ENCODE data around the gene RPL41.

- TF ChIP-seq EP300 (IDR thresholded peaks at IDR 0.05; ENCODE audit: borderline replicate concordance), result peak; percentile 38; the same call in 1 of the 2 replicates
- TF ChIP-seq, protein P1, sequence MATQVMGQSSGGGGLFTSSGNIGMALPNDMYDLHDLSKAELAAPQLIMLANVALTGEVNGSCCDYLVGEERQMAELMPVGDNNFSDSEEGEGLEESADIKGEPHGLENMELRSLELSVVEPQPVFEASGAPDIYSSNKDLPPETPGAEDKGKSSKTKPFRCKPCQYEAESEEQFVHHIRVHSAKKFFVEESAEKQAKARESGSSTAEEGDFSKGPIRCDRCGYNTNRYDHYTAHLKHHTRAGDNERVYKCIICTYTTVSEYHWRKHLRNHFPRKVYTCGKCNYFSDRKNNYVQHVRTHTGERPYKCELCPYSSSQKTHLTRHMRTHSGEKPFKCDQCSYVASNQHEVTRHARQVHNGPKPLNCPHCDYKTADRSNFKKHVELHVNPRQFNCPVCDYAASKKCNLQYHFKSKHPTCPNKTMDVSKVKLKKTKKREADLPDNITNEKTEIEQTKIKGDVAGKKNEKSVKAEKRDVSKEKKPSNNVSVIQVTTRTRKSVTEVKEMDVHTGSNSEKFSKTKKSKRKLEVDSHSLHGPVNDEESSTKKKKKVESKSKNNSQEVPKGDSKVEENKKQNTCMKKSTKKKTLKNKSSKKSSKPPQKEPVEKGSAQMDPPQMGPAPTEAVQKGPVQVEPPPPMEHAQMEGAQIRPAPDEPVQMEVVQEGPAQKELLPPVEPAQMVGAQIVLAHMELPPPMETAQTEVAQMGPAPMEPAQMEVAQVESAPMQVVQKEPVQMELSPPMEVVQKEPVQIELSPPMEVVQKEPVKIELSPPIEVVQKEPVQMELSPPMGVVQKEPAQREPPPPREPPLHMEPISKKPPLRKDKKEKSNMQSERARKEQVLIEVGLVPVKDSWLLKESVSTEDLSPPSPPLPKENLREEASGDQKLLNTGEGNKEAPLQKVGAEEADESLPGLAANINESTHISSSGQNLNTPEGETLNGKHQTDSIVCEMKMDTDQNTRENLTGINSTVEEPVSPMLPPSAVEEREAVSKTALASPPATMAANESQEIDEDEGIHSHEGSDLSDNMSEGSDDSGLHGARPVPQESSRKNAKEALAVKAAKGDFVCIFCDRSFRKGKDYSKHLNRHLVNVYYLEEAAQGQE (IDR thresholded peaks at IDR 0.05; ENCODE audit: low read depth), result no peak
- TF ChIP-seq YY1 (IDR thresholded peaks at IDR 0.05; ENCODE audit: low read depth), result peak; percentile 92
- TF ChIP-seq, protein P2, sequence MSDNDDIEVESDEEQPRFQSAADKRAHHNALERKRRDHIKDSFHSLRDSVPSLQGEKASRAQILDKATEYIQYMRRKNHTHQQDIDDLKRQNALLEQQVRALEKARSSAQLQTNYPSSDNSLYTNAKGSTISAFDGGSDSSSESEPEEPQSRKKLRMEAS (IDR thresholded peaks at IDR 0.05), result peak; percentile 52
- no peak; the same call in 1 of the 2 replicates for TF ChIP-seq CREB1 (IDR thresholded peaks at IDR 0.05; ENCODE audit: low read depth)
- TF ChIP-seq USF1 (IDR thresholded peaks at IDR 0.05), result peak; percentile 65
- no peak for TF ChIP-seq FOXM1 (IDR thresholded peaks at IDR 0.05; ENCODE audit: borderline replicate concordance, low read depth)
- TF ChIP-seq CEBPB (IDR thresholded peaks at IDR 0.05), result no peak; the same call in 1 of the 2 replicates
- no peak for TF ChIP-seq NFIC (IDR thresholded peaks at IDR 0.05)
- peak; percentile 53 for TF ChIP-seq EGR1 (IDR thresholded peaks at IDR 0.05)
These were observed 35.8 kb downstream of the RPL41 start, which contains the start of gene MYL6B for GRCh38 chr12:56152132-56152755.
